Psoas muscle (tissue), 8 donors: Measurements from ENCODE around the gene RIN3. TPM values are rescaled to one million over a fixed set of nuclear protein-coding genes. Genes with fewer than 3 reads are reported as not detected.

ENCODE experiments used
- ATAC-seq, 4 donors: fragments of 200-7000 bp; cut with Tn5 transposase; one replicate each; pipeline ENCODE4 v1.9.1; 2020; ENCODE audit warnings: moderate library complexity in 3 of 4, mild to moderate bottlenecking in 2 of 4
- DNase-seq, 2 donors: peaks; one replicate each; pipeline ENCODE4 v3.0.0-alpha.2; 2020
- H3K27ac ChIP-seq: fragments of 200-600 bp; one replicate; pipeline ENCODE4 v1.8.0; 2022
- H3K27me3 ChIP-seq, 3 donors: fragments of 200-600 bp in 1 of 3; one replicate each; pipeline versions ENCODE4 v1.6.1 to v1.8.0; 2013 to 2022; ENCODE audit warnings: low read length in 2 of 3, mild to moderate bottlenecking in 2 of 3, moderate library complexity in 1 of 3; ENCODE audit not compliant: insufficient read depth in 3 of 3
- H3K36me3 ChIP-seq, 2 donors: fragments of 200-600 bp in 1 of 2; one replicate each; pipeline versions ENCODE4 v1.6.1 to v1.8.0; 2013 to 2022; ENCODE audit warnings: low read depth in 1 of 2, mild to moderate bottlenecking in 1 of 2, moderate library complexity in 1 of 2; ENCODE audit not compliant: insufficient read depth in 1 of 2
- H3K4me1 ChIP-seq: fragments of 200-600 bp; one replicate; pipeline ENCODE4 v1.8.0; 2022
- H3K4me3 ChIP-seq: fragments of 200-600 bp; one replicate; pipeline ENCODE4 v1.8.0; 2022; ENCODE audit warnings: mild to moderate bottlenecking
- H3K9me3 ChIP-seq: fragments of 200-600 bp; one replicate; pipeline ENCODE4 v1.8.0; 2022
- WGBS, 3 donors: extraction: QIAGEN DNeasy Blood & Tissue Kit; methylation state at CpG; one replicate each; pipeline versions ENCODE4 v1.1.6 to v1.1.7; 2013; 5-methylcytosine and 5-hydroxymethylcytosine counted together
- intact Hi-C, 2 donors: fragments of 100-400 bp; cut with DNase I; formaldehyde crosslinking; loops; one replicate each; pipeline versions ENCODE4 v1.11.0 to v1.14.2; 2022
- polyA plus RNA-seq, 3 donors: library from polyadenylated mRNA; stranded (reverse); fragments of 200-250 nt; gene quantifications; one replicate each; pipeline ENCODE4 v1.2.3, GENCODE V29; 2013
- total RNA-seq, 4 donors: library from RNA; stranded (reverse); fragmentation: NEBNext Ultra II Directional in 2 of 4; extraction: Animal tissue kit (Norgen Biotek cat#: 25700) in 2 of 4; gene quantifications; one replicate each; pipeline versions ENCODE4 v1.2.1 to v1.2.4, GENCODE V29; 2021 to 2023
- TF ChIP-seq, protein P1 (sequence below): fragments of 200-600 bp; IDR thresholded peaks from one replicate; pipeline ENCODE4 v1.8.0; 2022; ENCODE audit warnings: antibody characterized with exemption
- donor health status: healthy with polysubstance abuse.
- donor health status: DM: no; HTN: no; CAD: no; lungs with moderate emphysema.
- donor health status: Bipolar disorder and iron deficiency.
- donor health status: healthy.
- donor health status: DM: yes; HTN: yes; CAD: no.
- donor health status: DM: no; HTN: no; CAD: no.
- donor health status: DM: no; HTN: no; CAD: no.
- donor health status: DM: yes; HTN: yes; CAD: no.

The RIN3 gene
- total and polyA plus RNA-seq, 7 donors, result 1.2 to 8.7 (median 3.8) TPM

DNA sequence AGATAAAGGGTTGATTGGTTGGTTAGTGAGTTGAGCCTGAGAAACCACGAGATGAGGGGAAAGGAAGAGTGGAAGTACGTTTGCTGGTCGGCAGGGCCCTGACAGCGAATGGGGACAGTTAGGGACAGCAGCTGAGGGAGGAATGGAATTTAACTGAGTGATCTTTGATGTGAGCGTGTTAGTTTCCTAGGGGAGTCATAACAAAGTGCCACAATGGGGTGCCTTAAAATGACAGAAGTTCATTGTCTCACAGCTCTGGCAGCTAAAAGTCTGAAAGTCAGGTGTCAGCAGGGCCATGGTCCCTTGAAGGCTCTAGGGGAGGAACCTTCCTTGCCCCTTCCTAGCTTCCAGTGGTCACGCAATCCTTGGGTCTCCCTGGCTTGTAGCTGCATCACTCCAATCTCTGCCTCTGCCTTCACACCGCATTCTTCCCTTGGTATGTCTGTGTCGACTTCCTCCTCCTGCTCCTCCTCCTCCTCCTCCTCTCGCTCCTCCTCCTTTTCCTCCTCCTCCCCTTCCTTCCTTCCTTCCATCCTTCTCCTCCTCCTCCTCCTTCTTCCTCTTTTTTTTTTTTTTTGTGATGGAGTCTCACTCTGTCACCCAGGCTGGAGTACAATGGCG, 26.0 kb upstream of the RIN3 start:
- H3K27me3 ChIP-seq, result peaks cover 0 to 2% (median 0%) of the 10 kb centered on the region in 3 donors
- H3K9me3 ChIP-seq, result no peaks in the 10 kb centered on the region
- TF ChIP-seq, protein P1, sequence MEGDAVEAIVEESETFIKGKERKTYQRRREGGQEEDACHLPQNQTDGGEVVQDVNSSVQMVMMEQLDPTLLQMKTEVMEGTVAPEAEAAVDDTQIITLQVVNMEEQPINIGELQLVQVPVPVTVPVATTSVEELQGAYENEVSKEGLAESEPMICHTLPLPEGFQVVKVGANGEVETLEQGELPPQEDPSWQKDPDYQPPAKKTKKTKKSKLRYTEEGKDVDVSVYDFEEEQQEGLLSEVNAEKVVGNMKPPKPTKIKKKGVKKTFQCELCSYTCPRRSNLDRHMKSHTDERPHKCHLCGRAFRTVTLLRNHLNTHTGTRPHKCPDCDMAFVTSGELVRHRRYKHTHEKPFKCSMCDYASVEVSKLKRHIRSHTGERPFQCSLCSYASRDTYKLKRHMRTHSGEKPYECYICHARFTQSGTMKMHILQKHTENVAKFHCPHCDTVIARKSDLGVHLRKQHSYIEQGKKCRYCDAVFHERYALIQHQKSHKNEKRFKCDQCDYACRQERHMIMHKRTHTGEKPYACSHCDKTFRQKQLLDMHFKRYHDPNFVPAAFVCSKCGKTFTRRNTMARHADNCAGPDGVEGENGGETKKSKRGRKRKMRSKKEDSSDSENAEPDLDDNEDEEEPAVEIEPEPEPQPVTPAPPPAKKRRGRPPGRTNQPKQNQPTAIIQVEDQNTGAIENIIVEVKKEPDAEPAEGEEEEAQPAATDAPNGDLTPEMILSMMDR, result no peak
- no peaks in the 10 kb centered on the region for H3K36me3 ChIP-seq
- ATAC-seq (no peak), DNase-seq (no peak)
- H3K4me3 ChIP-seq, result no peak overlapping the region
- intact Hi-C loops, result no loop called here
- H3K27ac ChIP-seq, result no peak overlapping the region
- WGBS, 3 donors, result 64 to 72% (median 67%) methylated on average over 9 to 10 of the region's 10 CpGs
- no peaks in the 10 kb centered on the region for H3K4me1 ChIP-seq

DNA sequence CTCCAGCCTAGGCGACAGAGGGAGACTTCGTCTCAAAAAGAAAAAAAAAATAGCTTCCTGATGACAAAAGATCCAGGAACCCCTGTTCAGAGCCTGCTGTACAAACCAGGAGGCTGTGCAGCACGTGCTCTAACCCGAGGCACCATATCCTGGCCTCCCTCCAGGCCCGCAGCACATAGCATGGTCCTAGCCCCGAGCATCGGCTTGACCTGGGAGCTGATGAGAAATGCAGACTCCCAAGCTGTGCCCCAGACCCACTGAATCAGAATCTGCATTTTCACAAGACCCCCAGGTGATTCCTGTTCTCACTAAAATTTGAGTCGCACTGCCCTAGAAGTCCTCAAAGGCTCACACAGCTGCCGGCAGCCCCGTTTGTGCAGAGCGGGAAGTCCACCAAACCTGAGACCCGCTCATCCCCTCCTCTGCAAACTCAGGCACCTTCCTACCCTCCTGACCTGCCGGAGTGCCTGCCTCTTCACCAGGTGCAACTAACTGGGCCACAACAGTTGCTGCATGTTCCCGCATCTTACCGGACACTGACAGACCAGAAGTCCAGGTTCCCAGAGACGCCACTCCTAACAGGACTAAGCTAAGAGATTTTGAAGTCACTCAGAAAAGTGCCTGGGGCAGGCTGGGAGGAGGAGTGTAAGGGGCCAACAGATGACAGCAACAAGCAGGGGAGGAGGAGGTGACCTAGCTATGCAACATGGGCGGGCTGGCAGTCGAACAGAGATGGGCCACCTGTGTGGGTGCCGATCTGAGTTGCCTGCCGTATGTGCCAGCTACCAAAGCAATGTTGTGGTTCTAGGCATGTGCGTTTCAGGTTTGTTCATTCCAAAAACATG, 24.0 kb upstream of the RIN3 start:
- no peak overlapping the region for H3K4me3 ChIP-seq
- intact Hi-C loops, result no loop called here
- no peak overlapping the region for H3K27ac ChIP-seq
- peaks cover 0 to 2% (median 0%) of the 10 kb centered on the region in 3 donors for H3K27me3 ChIP-seq
- ATAC-seq (no peak), DNase-seq (no peak)
- H3K4me1 ChIP-seq, result no peaks in the 10 kb centered on the region
- H3K9me3 ChIP-seq, result no peaks in the 10 kb centered on the region
- WGBS, 3 donors, result 66 to 74% (median 70%) methylated on average over 21 of the region's 21 CpGs
- no peaks in the 10 kb centered on the region for H3K36me3 ChIP-seq
- TF ChIP-seq, protein P1, result no peak

DNA sequence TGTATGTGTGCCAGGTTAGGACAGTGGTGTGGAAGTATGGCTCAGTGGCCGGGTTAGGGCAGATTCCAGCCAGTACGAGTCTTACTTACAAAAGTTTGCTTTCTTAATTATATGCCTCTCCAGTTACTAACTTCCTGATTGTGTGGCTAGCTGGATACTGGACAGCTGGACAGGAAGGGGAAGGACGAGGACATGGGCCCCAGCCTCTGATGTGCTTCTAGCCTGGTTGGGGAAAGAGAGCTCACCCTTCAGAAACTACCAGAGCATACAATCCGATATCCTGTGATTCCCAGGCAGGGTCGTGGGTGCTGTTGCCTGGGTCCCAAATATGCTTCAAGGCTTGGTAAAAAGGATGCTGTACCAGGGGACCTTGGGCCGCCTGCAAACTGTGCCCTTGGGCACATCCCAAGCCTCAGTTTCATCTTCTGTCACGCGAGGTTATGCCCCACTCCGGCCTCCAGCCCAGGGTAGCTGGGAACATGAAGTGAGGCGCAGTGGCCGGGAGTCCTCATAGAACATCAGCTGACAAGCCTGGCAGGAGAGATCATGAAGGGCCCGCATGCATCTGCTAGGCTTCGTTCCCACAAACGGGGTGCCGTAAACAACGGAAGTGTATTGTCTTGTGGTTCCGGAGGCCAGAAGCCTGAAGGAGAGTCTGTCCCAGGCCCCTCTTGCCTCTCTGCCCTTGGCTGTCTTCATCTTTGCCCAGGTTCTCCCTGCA, 23.2 kb upstream of the RIN3 start:
- TF ChIP-seq, protein P1, result no peak
- Histone ChIP-seq H3K36me3 (no peaks in the 10 kb centered on the region), H3K4me3 (no peak overlapping the region), H3K27me3 (peaks cover 0 to 2% (median 0%) of the 10 kb centered on the region in 3 donors), H3K9me3 (no peaks in the 10 kb centered on the region), H3K27ac (peak overlapping the region; percentile 37), H3K4me1 (no peaks in the 10 kb centered on the region)
- WGBS, 3 donors, result 50 to 66% (median 61%) methylated on average over 17 of the region's 17 CpGs
- DNase-seq (no peak), ATAC-seq (no peak)
- intact Hi-C loops, result no loop called here

DNA sequence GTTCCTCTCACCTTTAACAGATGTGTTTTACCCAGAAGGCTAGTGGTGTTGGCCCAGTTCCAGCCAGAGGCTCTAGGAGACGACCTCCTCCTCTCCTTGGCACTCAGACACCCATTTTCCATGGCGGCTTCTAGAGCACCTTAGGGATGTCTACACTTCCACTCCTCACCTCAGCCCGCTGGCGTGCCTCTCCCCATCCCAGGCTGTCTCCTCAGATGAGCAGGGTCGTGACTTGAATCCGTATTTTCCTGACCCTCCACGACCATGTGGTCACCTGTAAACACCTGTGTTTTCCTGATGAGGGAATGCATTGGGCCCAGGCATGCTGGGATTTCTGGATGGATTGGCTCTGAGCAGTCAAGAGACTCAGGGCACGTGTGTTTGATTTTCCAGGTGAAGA, 21.8 kb upstream of the RIN3 start:
- ATAC-seq (no peak), DNase-seq (no peak)
- Histone ChIP-seq H3K27ac (no peak overlapping the region), H3K9me3 (no peaks in the 10 kb centered on the region), H3K4me1 (no peaks in the 10 kb centered on the region), H3K27me3 (peaks cover 0 to 2% (median 0%) of the 10 kb centered on the region in 3 donors), H3K36me3 (no peaks in the 10 kb centered on the region), H3K4me3 (no peak overlapping the region)
- 77 to 81% (median 80%) methylated on average over 8 of the region's 8 CpGs for WGBS, 3 donors
- intact Hi-C loops, result no loop called here
- TF ChIP-seq, protein P1, result no peak
